H1 (cell line): ENCODE data around the gene VDAC2. TPM values are rescaled to one million over a fixed set of nuclear protein-coding genes. Genes with fewer than 3 reads are reported as not detected.

Experiments
- CHD2 ChIP-seq: IDR thresholded peaks from 2 replicates; pipeline ENCODE4 v1.6.1; 2012; ENCODE audit warnings: low read length, improper control_type of control experiment
- TBP ChIP-seq: IDR thresholded peaks from 2 replicates; pipeline ENCODE4 v1.6.1; 2011; ENCODE audit warnings: low read depth, low read length, improper control_type of control experiment
- polyA plus RNA-seq, 7 experiments: library from polyadenylated mRNA; depleted of rRNA in 3 of 7; stranded (reverse) in 5 of 7; unstranded in 2 of 7; fragments of >200 nt in 5 of 7; fragments of 200-250 nt in 2 of 7; gene quantifications; 1 replicate in 5 of 7; 2 replicates in 1 of 7; 4 replicates in 1 of 7; pipeline versions ENCODE4 v1.2.1 to v1.2.3, GENCODE V29; 2011 to 2013; ENCODE audit warnings: missing spikeins in 2 of 7, mixed read lengths in 2 of 7
- total RNA-seq: library from RNA; stranded (reverse); fragmentation: NEBNext Ultra II Directional; extraction: Animal tissue kit (Norgen Biotek cat#: 25700); gene quantifications from 2 replicates; pipeline ENCODE4 v1.2.1, GENCODE V29; 2021

Gene VDAC2
- total and polyA plus RNA-seq, 2 of the 8 experiments (the other 6 are each of a cell fraction or from before 2014, with no cell fraction given), result 89.8 to 284 TPM

GRCh38 chr10:75207857-75208144, 2.8 kb upstream of the VDAC2 start (continued):
- TF ChIP-seq TBP (no peak), CHD2 (no peak)
- TF ChIP-seq, all 59 proteins: peak for 0
